Loucy (cell line): Measurements from ENCODE around the gene SPATA9.
A peak's percentile ranks its signal among the peaks of the same experiment; 100 is the strongest.

ENCODE experiments used
- H2AFZ ChIP-seq: fragments of 200-600 bp; sonication (generic); 2 replicates; pipeline ENCODE4 v1.6.0; 2016; ENCODE audit warnings: antibody characterized with exemption, mild to moderate bottlenecking, low read length, moderate library complexity
- H3F3A ChIP-seq: fragments of 200-600 bp; 2 replicates; pipeline ENCODE4 v1.6.0; 2016; ENCODE audit warnings: antibody characterized with exemption, low read depth, mild to moderate bottlenecking
- H3K27me3 ChIP-seq: fragments of 200-600 bp; sonication (generic); 2 replicates; pipeline ENCODE4 v1.6.1; 2014; ENCODE audit warnings: low read length, mild to moderate bottlenecking; ENCODE audit not compliant: insufficient read depth, poor library complexity, severe bottlenecking
- H3K36me3 ChIP-seq: fragments of 200-600 bp; sonication (generic); 2 replicates; pipeline ENCODE4 v1.6.1; 2016; ENCODE audit warnings: low read length; ENCODE audit not compliant: insufficient read depth
- H3K4me1 ChIP-seq: fragments of 200-600 bp; sonication (generic); 2 replicates; pipeline ENCODE4 v1.5.1; 2014; ENCODE audit warnings: low read length, mild to moderate bottlenecking; ENCODE audit not compliant: insufficient read depth, poor library complexity, severe bottlenecking
- H3K4me2 ChIP-seq: fragments of 200-600 bp; sonication (generic); 2 replicates; pipeline ENCODE4 v1.6.0; 2014; ENCODE audit warnings: antibody characterized with exemption, low read length, low read depth, mild to moderate bottlenecking; ENCODE audit not compliant: poor library complexity, severe bottlenecking
- H3K4me3 ChIP-seq: fragments of 200-600 bp; sonication (generic); 2 replicates; pipeline ENCODE4 v1.5.1; 2014; ENCODE audit warnings: low read length, mild to moderate bottlenecking, mixed read lengths; ENCODE audit not compliant: poor library complexity, severe bottlenecking
- H3K79me2 ChIP-seq: fragments of 200-600 bp; sonication (generic); 2 replicates; pipeline ENCODE4 v1.6.1; 2014; ENCODE audit warnings: low read length; ENCODE audit not compliant: insufficient read depth
- H3K9ac ChIP-seq: fragments of 200-600 bp; sonication (generic); 2 replicates; pipeline ENCODE4 v1.6.0; 2014; ENCODE audit warnings: mild to moderate bottlenecking, low read depth, low read length, moderate library complexity; ENCODE audit not compliant: poor library complexity, severe bottlenecking
- H3K9me2 ChIP-seq: fragments of 200-600 bp; sonication (generic); replicated peaks from 2 replicates; pipeline ENCODE4 v1.6.1; 2016; ENCODE audit warnings: low read depth, low read length, mixed read lengths
- H3K9me3 ChIP-seq: fragments of 200-600 bp; sonication (generic); 2 replicates; pipeline ENCODE4 v1.6.1; 2014; ENCODE audit warnings: mild to moderate bottlenecking, antibody characterized with exemption, low read length, low read depth; ENCODE audit not compliant: insufficient read depth
- H4K20me1 ChIP-seq: fragments of 200-600 bp; sonication (generic); 2 replicates; pipeline ENCODE4 v1.6.0; 2014; ENCODE audit warnings: antibody characterized with exemption, low read length, mild to moderate bottlenecking; ENCODE audit not compliant: insufficient read depth, poor library complexity, severe bottlenecking
- CTCF ChIP-seq: fragments of 200-600 bp; sonication (generic); conservative IDR thresholded peaks from 2 replicates; pipeline ENCODE4 v1.5.1; 2014; ENCODE audit warnings: mild to moderate bottlenecking, antibody characterized with exemption, low read length
- EZH2phosphoT487 ChIP-seq: fragments of 200-600 bp; IDR thresholded peaks from 2 replicates; pipeline ENCODE4 v1.6.1; 2018; ENCODE audit warnings: antibody characterized with exemption, mild to moderate bottlenecking, moderate library complexity, borderline replicate concordance

Gene SPATA9

GRCh38 chr5:95620870-95621838, 61.6 kb downstream of the SPATA9 start:
- TF ChIP-seq EZH2phosphoT487 (no peak), CTCF (peak; percentile 24; the same call in 1 of the 2 replicates)
- Histone ChIP-seq H3K9me2 (no peaks in the 10 kb centered on the region), H3K9me3 (no peaks in the 10 kb centered on the region), H3K36me3 (no peaks in the 10 kb centered on the region), H3K4me3 (peak overlapping the region; percentile 78), H3K9ac (peak overlapping the region; percentile 86), H3K27me3 (no peaks in the 10 kb centered on the region), H3K79me2 (peaks cover 32% of the 10 kb centered on the region), H4K20me1 (no peaks in the 10 kb centered on the region), H3K4me1 (peaks cover 67% of the 10 kb centered on the region), H2AFZ (peak overlapping the region; percentile 44), H3F3A (peaks cover 16% of the 10 kb centered on the region), H3K4me2 (peak overlapping the region; percentile 91)

- Histone ChIP-seq H3K27me3 (no peaks in the 10 kb centered on the region), H3F3A (peaks cover 16% of the 10 kb centered on the region), H3K4me1 (peaks cover 67% of the 10 kb centered on the region), H4K20me1 (no peaks in the 10 kb centered on the region), H3K4me3 (peak within 1 kb of the TSS; percentile 78), H3K4me2 (peak within 1 kb of the TSS; percentile 92), H2AFZ (peak within 1 kb of the TSS; percentile 75), H3K9me2 (no peaks in the 10 kb centered on the region), H3K36me3 (no peaks in the 10 kb centered on the region), H3K9me3 (no peaks in the 10 kb centered on the region), H3K9ac (peak within 1 kb of the TSS; percentile 93), H3K79me2 (peaks cover 36% of the 10 kb centered on the region)
- TF ChIP-seq EZH2phosphoT487 = no peak
These were observed 62.5 kb downstream of the SPATA9 start, which contains the start of gene GPR150 for GRCh38 chr5:95620030-95620869. Gene GPR150 (plus strand): TSS chr5:95620087. CDS start chr5:95620276, 189 bp downstream.

- H3K36me3 ChIP-seq = no peaks in the 10 kb centered on the region
- no peaks in the 10 kb centered on the region for H3K9me3 ChIP-seq
- peak overlapping the region; percentile 75 for H2AFZ ChIP-seq
- peaks cover 36% of the 10 kb centered on the region for H3K79me2 ChIP-seq
- H3K4me2 ChIP-seq = peak overlapping the region; percentile 92
- no peaks in the 10 kb centered on the region for H4K20me1 ChIP-seq
- H3F3A ChIP-seq = peaks cover 16% of the 10 kb centered on the region
- H3K27me3 ChIP-seq = no peaks in the 10 kb centered on the region
- H3K4me1 ChIP-seq = peaks cover 61% of the 10 kb centered on the region
- H3K9me2 ChIP-seq = no peaks in the 10 kb centered on the region
- H3K4me3 ChIP-seq = peak overlapping the region; percentile 78
- no peak for TF ChIP-seq CTCF
- no peak for TF ChIP-seq EZH2phosphoT487
- H3K9ac ChIP-seq = peak overlapping the region; percentile 93
These were observed 63.2 kb downstream of the SPATA9 start for GRCh38 chr5:95619514-95620029.
